DOHH2 (cell line): ENCODE results near the gene PPARD.

Experiments used
- CTCF ChIP-seq: fragments of 200-600 bp; sonication (generic); IDR thresholded peaks from one replicate; pipeline ENCODE4 v1.5.1; 2014; ENCODE audit warnings: antibody characterized with exemption, mild to moderate bottlenecking, low read depth, low read length; ENCODE audit not compliant: poor library complexity, severe bottlenecking
- EZH2phosphoT487 ChIP-seq: fragments of 200-600 bp; sonication (generic); IDR thresholded peaks from 2 replicates; pipeline ENCODE4 v1.6.1; 2017; ENCODE audit warnings: borderline replicate concordance, mild to moderate bottlenecking, antibody characterized with exemption, low read length, moderate library complexity, mixed read lengths

GRCh38 chr6:35465646-35466045 is 123.3 kb downstream of the PPARD start:
- no peak for TF ChIP-seq EZH2phosphoT487
- TF ChIP-seq CTCF = no peak
